GM10248 (cell line): ENCODE data around the gene C1R.

ENCODE experiments used
- CTCF ChIA-PET: fragments of 300-600 bp; sonication (Branson Sonifier 250); formaldehyde crosslinking; extraction: SDS; loops from one replicate; lab custom pipeline; 2021; ENCODE audit warnings: antibody characterized with exemption; lab: Yijun Ruan, JAX
- POLR2A ChIA-PET: fragments of 350-650 bp; sonication (Branson Sonifier 250); formaldehyde crosslinking; extraction: SDS; loops from one replicate; lab custom pipeline; 2020; ENCODE audit warnings: antibody characterized with exemption; lab: Yijun Ruan, JAX
- DNase-seq: peaks from one replicate; pipeline ENCODE4 v3.0.0; 2012; ENCODE audit errors: extremely low spot score
- CTCF ChIP-seq: IDR thresholded peaks from 2 replicates; pipeline ENCODE4 v1.5.1; 2012; ENCODE audit warnings: mild to moderate bottlenecking, low read depth; ENCODE audit errors: extremely low read depth, missing control alignments, control extremely low read depth

Gene C1R

DNA sequence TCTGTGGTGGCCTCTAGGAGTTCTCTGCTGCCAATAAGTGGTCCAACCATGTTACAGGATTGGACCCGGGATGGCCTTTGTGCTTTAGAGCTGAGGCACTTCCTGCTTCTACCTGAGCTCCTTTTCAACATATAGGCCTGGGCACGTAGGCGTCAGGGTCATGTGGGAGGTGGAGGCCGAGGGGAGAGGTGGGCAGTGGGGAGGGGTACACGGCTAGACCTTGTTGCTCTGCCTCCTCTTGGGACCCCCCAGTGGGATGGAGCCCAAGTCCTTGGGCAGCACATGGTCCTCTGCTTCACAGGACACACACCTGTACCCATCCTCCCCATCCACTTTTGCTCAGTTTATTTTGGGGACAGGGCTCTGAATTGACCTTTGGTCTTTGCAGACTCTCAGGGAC is 29.1 kb upstream of the C1R start:
- no peak for DNase-seq
- TF ChIP-seq CTCF = no peak
- CTCF ChIA-PET = interaction anchor here (0.8 to 11.5 kb wide), 2 partner anchors 10 to 11 kb away, joined by 3 to 108 read pairs; partner anchors contain the start of gene C1RL
- POLR2A ChIA-PET = no interaction called here

GRCh38 chr12:7120166-7120565 is 27.9 kb upstream of the C1R start:
- ChIA-PET CTCF (interaction anchor here (1.3 to 11.5 kb wide), 2 partner anchors 10 kb away, joined by 4 to 108 read pairs; partner anchors contain the start of genes C1RL and CLSTN3), POLR2A (no interaction called here)
- no peak for DNase-seq
- no peak for TF ChIP-seq CTCF

DNA sequence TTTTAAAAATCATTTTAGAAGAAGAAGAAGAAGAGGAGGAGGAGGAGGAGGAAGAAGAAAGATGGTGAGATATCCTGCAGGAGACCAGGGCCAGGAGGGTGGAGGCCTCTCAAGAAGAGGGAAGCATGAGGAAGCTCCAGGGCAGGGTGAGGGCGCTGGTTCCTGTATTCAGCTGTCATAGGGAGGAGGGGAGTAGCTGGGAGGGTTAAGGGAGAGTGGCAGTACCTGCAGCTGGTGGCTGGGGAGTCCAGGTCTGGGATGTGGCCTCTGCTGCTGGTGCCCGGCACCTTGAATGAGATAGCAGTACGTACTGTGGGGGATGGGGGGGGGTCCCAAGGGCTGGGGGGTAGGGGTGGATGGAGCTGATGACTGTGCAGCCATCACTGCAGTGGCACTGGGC is 26.6 kb upstream of the C1R start:
- ChIA-PET CTCF (interaction anchor here (1.1 to 11.5 kb wide), 4 partner anchors 8 to 154 kb away, joined by 4 to 108 read pairs (median 4); partner anchors contain the start of genes C1RL and CLSTN3), POLR2A (no interaction called here)
- DNase-seq = no peak
- no peak for TF ChIP-seq CTCF

GRCh38 chr12:7117670-7118069 is 25.4 kb upstream of the C1R start:
- POLR2A ChIA-PET = interaction anchor here (0.9 kb wide), 1 partner anchor 11 kb away, joined by 4 read pairs; no protein-coding TSS in a partner anchor
- DNase-seq = no peak
- CTCF ChIA-PET = interaction anchor here (1.1 to 11.5 kb wide), 3 partner anchors 7 to 153 kb away, joined by 4 to 108 read pairs (median 4); partner anchors contain the start of gene C1RL
- TF ChIP-seq CTCF = no peak

GRCh38 chr12:7116916-7117315 is 24.7 kb upstream of the C1R start:
- no peak for DNase-seq
- TF ChIP-seq CTCF = no peak
- POLR2A ChIA-PET = no interaction called here
- CTCF ChIA-PET = interaction anchor here (1.2 to 11.5 kb wide), 2 partner anchors 6 to 24 kb away, joined by 3 to 108 read pairs; partner anchors contain the start of gene C1RL

DNA sequence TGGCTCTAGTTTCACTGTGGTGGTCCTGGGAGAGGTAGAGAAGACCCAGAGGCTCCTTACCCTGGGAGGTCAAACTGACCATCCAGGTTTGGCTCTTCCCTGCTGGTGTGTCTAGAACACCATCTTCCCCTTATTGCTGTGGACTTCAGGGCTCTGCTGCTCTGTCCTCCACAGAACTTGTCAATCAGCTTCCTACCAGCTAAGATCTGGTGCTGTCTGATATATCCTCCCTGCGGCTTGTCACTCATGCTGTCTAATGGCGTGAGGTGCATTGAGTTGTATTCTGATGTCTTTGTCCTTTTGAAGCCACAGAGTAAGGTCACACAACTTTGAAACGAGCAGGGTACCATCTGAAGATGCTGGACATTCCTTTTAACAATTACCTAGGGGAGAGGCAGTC is 24.0 kb upstream of the C1R start:
- POLR2A ChIA-PET = no interaction called here
- no peak for DNase-seq

More for the DNA sequence above, 24.0 kb upstream of the C1R start:
- TF ChIP-seq CTCF = no peak
- CTCF ChIA-PET = interaction anchor here (1.2 to 11.5 kb wide), 2 partner anchors 6 to 24 kb away, joined by 3 to 108 read pairs; partner anchors contain the start of gene C1RL
